Peyer's patch (tissue), 4 donors: ENCODE results near the gene TRHDE.

Source experiments
- POLR2A ChIP-seq, 2 donors: fragments of 450-650 bp; IDR thresholded peaks; one replicate each; pipeline ENCODE4 v1.5.1; 2017; ENCODE audit warnings: antibody characterized with exemption in 2 of 2, mild to moderate bottlenecking in 2 of 2, moderate library complexity in 2 of 2
- TF ChIP-seq, protein P1 (sequence below), 6 experiments: fragments of 450-650 bp in 4 of 6; fragments of 200-600 bp in 2 of 6; sonication (generic) in 1 of 6; IDR thresholded peaks; one replicate each; pipeline ENCODE4 v1.5.1; 2017 to 2019; ENCODE audit warnings: antibody characterized with exemption in 6 of 6, mild to moderate bottlenecking in 3 of 6, moderate library complexity in 1 of 6

DNA sequence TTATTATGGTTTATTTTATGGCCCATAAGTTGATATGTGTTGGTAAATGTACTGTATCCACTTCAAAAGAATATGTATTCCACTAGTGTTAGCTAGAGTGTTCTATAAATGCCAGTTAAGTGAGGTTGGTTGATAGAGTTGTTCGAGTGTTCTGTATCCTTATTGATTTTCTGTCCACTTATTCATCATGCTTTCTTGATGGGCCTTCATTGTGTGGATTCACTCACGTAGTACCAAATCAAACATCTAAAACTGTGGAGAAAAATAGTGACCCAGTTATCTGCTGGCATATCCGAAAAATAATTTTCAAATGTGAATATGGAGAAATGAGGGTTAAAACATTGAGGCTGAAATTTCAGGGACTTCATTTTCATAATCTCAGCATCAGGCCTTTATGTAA is 230.4 kb downstream of the TRHDE start:
- TF ChIP-seq, protein P1, sequence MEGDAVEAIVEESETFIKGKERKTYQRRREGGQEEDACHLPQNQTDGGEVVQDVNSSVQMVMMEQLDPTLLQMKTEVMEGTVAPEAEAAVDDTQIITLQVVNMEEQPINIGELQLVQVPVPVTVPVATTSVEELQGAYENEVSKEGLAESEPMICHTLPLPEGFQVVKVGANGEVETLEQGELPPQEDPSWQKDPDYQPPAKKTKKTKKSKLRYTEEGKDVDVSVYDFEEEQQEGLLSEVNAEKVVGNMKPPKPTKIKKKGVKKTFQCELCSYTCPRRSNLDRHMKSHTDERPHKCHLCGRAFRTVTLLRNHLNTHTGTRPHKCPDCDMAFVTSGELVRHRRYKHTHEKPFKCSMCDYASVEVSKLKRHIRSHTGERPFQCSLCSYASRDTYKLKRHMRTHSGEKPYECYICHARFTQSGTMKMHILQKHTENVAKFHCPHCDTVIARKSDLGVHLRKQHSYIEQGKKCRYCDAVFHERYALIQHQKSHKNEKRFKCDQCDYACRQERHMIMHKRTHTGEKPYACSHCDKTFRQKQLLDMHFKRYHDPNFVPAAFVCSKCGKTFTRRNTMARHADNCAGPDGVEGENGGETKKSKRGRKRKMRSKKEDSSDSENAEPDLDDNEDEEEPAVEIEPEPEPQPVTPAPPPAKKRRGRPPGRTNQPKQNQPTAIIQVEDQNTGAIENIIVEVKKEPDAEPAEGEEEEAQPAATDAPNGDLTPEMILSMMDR (IDR thresholded peaks at IDR 0.05), result no peak
- no peak for TF ChIP-seq POLR2A (IDR thresholded peaks at IDR 0.05)
